Measurements from ENCODE around the gene CDYL.

Gene CDYL

GRCh38 chr6:4910037-4910760 lies 134.0 kb downstream of the CDYL start:
- Histone ChIP-seq H3K27ac (ENCODE audit: poor library complexity, severe bottlenecking) (no peak overlapping the region), H3K36me3 (ENCODE audit: low read depth) (peaks cover 12% of the 10 kb centered on the region; the same call in 1 of the 2 replicates), H3K4me3 (ENCODE audit: severe bottlenecking) (no peak overlapping the region), H3K9me3 (ENCODE audit: severe bottlenecking) (no peaks in the 10 kb centered on the region), H3K4me1 (ENCODE audit: insufficient read depth, poor library complexity, severe bottlenecking) (peaks cover 22% of the 10 kb centered on the region), H3K27me3 (ENCODE audit: insufficient read depth, poor library complexity, severe bottlenecking) (no peaks in the 10 kb centered on the region)
- DNase-seq (ENCODE audit: low spot score) (no peak), ATAC-seq (ENCODE audit: low read depth) (no peak)
- no peak for TF ChIP-seq CTCF (IDR thresholded peaks at IDR 0.05; ENCODE audit: poor library complexity, severe bottlenecking)

DNA sequence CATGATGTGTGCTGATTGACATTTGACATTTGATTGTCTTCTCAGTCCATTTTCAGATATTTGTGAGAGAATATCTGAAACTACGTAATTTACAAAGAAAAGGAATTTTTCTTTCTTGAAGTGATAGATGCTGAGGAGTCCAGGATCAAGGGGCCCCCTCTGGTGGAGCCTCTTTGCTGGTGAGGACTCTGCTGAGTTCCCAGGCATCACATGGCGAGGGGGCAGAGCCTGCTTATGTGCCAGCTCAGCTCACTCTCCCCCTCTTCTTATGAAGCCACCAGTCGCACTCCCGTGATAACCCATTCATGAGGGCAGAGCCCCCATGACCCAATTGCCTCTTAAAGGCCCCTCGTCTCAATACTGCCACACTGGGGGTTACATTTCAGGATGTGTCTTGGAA lies 136.4 kb downstream of the CDYL start:
- Histone ChIP-seq H3K9me3 (ENCODE audit: severe bottlenecking) (no peaks in the 10 kb centered on the region), H3K4me3 (ENCODE audit: severe bottlenecking) (no peak overlapping the region), H3K36me3 (ENCODE audit: low read depth) (peaks cover 9% of the 10 kb centered on the region; the same call in 1 of the 2 replicates), H3K4me1 (ENCODE audit: insufficient read depth, poor library complexity, severe bottlenecking) (peaks cover 23% of the 10 kb centered on the region), H3K27ac (ENCODE audit: poor library complexity, severe bottlenecking) (no peak overlapping the region), H3K27me3 (ENCODE audit: insufficient read depth, poor library complexity, severe bottlenecking) (no peaks in the 10 kb centered on the region)
- ATAC-seq (ENCODE audit: low read depth) (no peak), DNase-seq (ENCODE audit: low spot score) (no peak)
- no peak for TF ChIP-seq CTCF (IDR thresholded peaks at IDR 0.05; ENCODE audit: poor library complexity, severe bottlenecking)

GRCh38 chr6:4913705-4914419 lies 137.7 kb downstream of the CDYL start:
- Histone ChIP-seq H3K4me3 (ENCODE audit: severe bottlenecking) (no peak overlapping the region), H3K27ac (ENCODE audit: poor library complexity, severe bottlenecking) (peak overlapping the region; percentile 31), H3K36me3 (ENCODE audit: low read depth) (peaks cover 4% of the 10 kb centered on the region; the same call in 1 of the 2 replicates), H3K9me3 (ENCODE audit: severe bottlenecking) (no peaks in the 10 kb centered on the region), H3K4me1 (ENCODE audit: insufficient read depth, poor library complexity, severe bottlenecking) (peaks cover 23% of the 10 kb centered on the region), H3K27me3 (ENCODE audit: insufficient read depth, poor library complexity, severe bottlenecking) (no peaks in the 10 kb centered on the region)
- DNase-seq (ENCODE audit: low spot score) (no peak), ATAC-seq (ENCODE audit: low read depth) (peak; percentile 95)
- no peak for TF ChIP-seq CTCF (IDR thresholded peaks at IDR 0.05; ENCODE audit: poor library complexity, severe bottlenecking)

DNA sequence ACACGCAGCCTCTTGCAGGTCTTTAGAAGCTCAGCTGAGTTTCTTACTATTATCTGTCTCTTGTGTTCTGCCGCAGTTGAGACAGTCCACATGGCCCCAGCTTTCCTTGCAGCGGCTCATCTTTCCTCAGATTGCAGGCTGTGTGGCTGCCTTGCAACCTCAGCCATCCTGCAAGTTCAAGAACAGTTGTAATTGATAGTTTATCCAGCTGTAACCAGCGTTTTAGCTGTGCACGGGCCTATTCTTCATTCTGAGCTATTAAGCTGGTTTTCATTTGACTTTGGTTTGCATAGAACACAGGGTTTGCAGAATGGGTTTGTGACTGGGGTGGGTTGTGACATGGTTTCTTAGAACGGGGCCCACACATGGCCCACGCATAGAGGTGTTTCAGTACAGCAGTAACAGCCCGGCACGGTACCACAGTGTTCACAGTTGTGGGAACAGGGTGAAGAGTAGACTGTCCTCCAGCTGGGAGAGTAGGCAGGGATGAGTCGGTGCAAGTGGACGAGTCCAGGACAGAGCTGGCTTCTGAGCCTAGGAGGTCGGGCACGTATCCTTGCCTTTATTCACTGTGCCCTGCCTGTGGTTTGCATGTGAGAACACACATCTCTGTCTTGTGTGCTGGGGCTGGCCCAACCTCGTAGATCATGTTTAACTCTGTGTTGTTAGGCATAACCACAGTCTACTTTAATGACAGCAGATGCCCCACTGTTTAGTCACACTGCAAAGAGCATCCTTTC lies 138.4 kb downstream of the CDYL start:
- ATAC-seq (ENCODE audit: low read depth) (peak; percentile 39; the same call in 2 of the 3 replicates), DNase-seq (ENCODE audit: low spot score) (no peak)
- Histone ChIP-seq H3K9me3 (ENCODE audit: severe bottlenecking) (no peaks in the 10 kb centered on the region), H3K4me3 (ENCODE audit: severe bottlenecking) (no peak overlapping the region), H3K4me1 (ENCODE audit: insufficient read depth, poor library complexity, severe bottlenecking) (peaks cover 23% of the 10 kb centered on the region), H3K27ac (ENCODE audit: poor library complexity, severe bottlenecking) (no peak overlapping the region), H3K36me3 (ENCODE audit: low read depth) (peaks cover 3% of the 10 kb centered on the region; the same call in 1 of the 2 replicates), H3K27me3 (ENCODE audit: insufficient read depth, poor library complexity, severe bottlenecking) (no peaks in the 10 kb centered on the region)
- no peak for TF ChIP-seq CTCF (IDR thresholded peaks at IDR 0.05; ENCODE audit: poor library complexity, severe bottlenecking)
